Natural killer cell (primary cell): ENCODE data around the gene AHRR. TPM values are rescaled to one million over a fixed set of nuclear protein-coding genes. Genes with fewer than 3 reads are reported as not detected.

Experiments
- ATAC-seq, 3 donors: fragments of 150-1000 bp in 2 of 3; fragments of 200-7000 bp in 1 of 3; cut with Tn5 transposase; 1 replicate in 1 of 3; 2 replicates in 2 of 3; pipeline ENCODE4 v1.10.0; 2021; ENCODE audit warnings: mild to moderate bottlenecking in 2 of 3, moderate library complexity in 2 of 3
- DNase-seq, 2 donors: peaks; one replicate each; pipeline versions ENCODE4 v3.0.0 to v3.0.0-alpha.2; 2013 to 2021; ENCODE audit warnings: mixed read lengths in 1 of 2
- H3K27ac ChIP-seq: one replicate; pipeline ENCODE4 v1.5.1; 2013; ENCODE audit warnings: mild to moderate bottlenecking, low read length
- H3K27me3 ChIP-seq: one replicate; pipeline ENCODE4 v1.6.1; 2013; ENCODE audit warnings: low read length; ENCODE audit not compliant: control insufficient read depth, insufficient read depth
- H3K36me3 ChIP-seq: one replicate; pipeline ENCODE4 v1.6.1; 2013; ENCODE audit warnings: low read length; ENCODE audit not compliant: control insufficient read depth, insufficient read depth
- H3K4me1 ChIP-seq: one replicate; pipeline ENCODE4 v1.6.1; 2013; ENCODE audit warnings: low read length; ENCODE audit not compliant: control insufficient read depth, insufficient read depth
- H3K4me3 ChIP-seq: one replicate; pipeline ENCODE4 v1.5.1; 2013; ENCODE audit warnings: low read length
- H3K9me3 ChIP-seq: one replicate; pipeline ENCODE4 v1.6.1; 2013; ENCODE audit warnings: low read length; ENCODE audit not compliant: control insufficient read depth, insufficient read depth
- H3K27ac Mint-ChIP-seq, 2 donors: one replicate each; pipeline ENCODE4 v1.8.0; 2022; ENCODE audit warnings: mild to moderate bottlenecking in 2 of 2, mixed read lengths in 2 of 2, moderate library complexity in 1 of 2
- H3K27me3 Mint-ChIP-seq, 2 donors: one replicate each; pipeline ENCODE4 v1.8.0; 2022; ENCODE audit warnings: low read depth in 2 of 2, mixed read lengths in 2 of 2
- H3K36me3 Mint-ChIP-seq: one replicate; pipeline ENCODE4 v1.8.0; 2022; ENCODE audit warnings: mixed read lengths
- H3K4me1 Mint-ChIP-seq, 2 donors: one replicate each; pipeline ENCODE4 v1.8.0; 2022; ENCODE audit warnings: mixed read lengths in 2 of 2
- H3K4me3 Mint-ChIP-seq: one replicate; pipeline ENCODE4 v1.8.0; 2022; ENCODE audit warnings: mild to moderate bottlenecking, moderate library complexity, mixed read lengths
- H3K9me3 Mint-ChIP-seq, 2 donors: one replicate each; pipeline ENCODE4 v1.8.0; 2022; ENCODE audit warnings: mixed read lengths in 2 of 2
- CTCF ChIP-seq: fragments of 200-600 bp; IDR thresholded peaks from one replicate; pipeline ENCODE4 v1.8.0; 2022; ENCODE audit warnings: antibody characterized with exemption
- WGBS: methylation state at CpG from one replicate; pipeline ENCODE4 v1.1.7; 2013; ENCODE audit warnings: missing lambda C conversion rate; ENCODE audit not compliant: insufficient coverage; 5-methylcytosine and 5-hydroxymethylcytosine counted together
- intact Hi-C: fragments of 100-400 bp; cut with micrococcal nuclease; formaldehyde crosslinking; loops from one replicate; pipeline ENCODE4 v1.14.2; 2022
- total RNA-seq, 4 donors: library from RNA; stranded (reverse); fragments of 120-200 nt in 1 of 4; gene quantifications; one replicate each; pipeline versions ENCODE4 v1.2.3 to v1.2.4, GENCODE V29; 2013 to 2022

Gene AHRR
- total RNA-seq, 3 donors from 2014 or later (not counting 1 experiment from before 2014, with no cell fraction given): 0.88 to 1.4 (median 1.2) TPM

- H3K36me3 Mint-ChIP-seq: no peaks in the 10 kb centered on the region
- H3K9me3 Mint-ChIP-seq: no peaks in the 10 kb centered on the region
- no peaks in the 10 kb centered on the region for H3K9me3 ChIP-seq
- DNase-seq (no peak), ATAC-seq (peak in 1 of 3 donors; percentile 27)
- H3K27me3 Mint-ChIP-seq: peaks cover 2 to 26% of the 10 kb centered on the region in 2 donors
- H3K36me3 ChIP-seq: no peaks in the 10 kb centered on the region
- H3K27ac Mint-ChIP-seq: no peak overlapping the region
- no peak for TF ChIP-seq CTCF
- peaks cover 0 to 7% of the 10 kb centered on the region in 2 donors for H3K4me1 Mint-ChIP-seq
- no peak overlapping the region for H3K4me3 ChIP-seq
- no peak overlapping the region for H3K4me3 Mint-ChIP-seq
- H3K4me1 ChIP-seq: no peaks in the 10 kb centered on the region
- 92% methylated on average over 10 of the region's 10 CpGs for WGBS
- H3K27ac ChIP-seq: no peak overlapping the region
- H3K27me3 ChIP-seq: no peaks in the 10 kb centered on the region
- intact Hi-C loops: no loop called here
Observed at GRCh38 chr5:347712-348284, 26.3 kb downstream of the AHRR start.

- no peak for DNase-seq
- Histone ChIP-seq H3K27ac (no peak overlapping the region), H3K27me3 (no peaks in the 10 kb centered on the region), H3K9me3 (no peaks in the 10 kb centered on the region), H3K36me3 (no peaks in the 10 kb centered on the region), H3K4me3 (no peak overlapping the region), H3K4me1 (no peaks in the 10 kb centered on the region)
- intact Hi-C loops: no loop called here
- Mint-ChIP-seq H3K36me3 (no peaks in the 10 kb centered on the region), H3K27me3 (peaks cover 0 to 24% of the 10 kb centered on the region in 2 donors), H3K4me1 (peaks cover 0 to 3% of the 10 kb centered on the region in 2 donors), H3K9me3 (no peaks in the 10 kb centered on the region), H3K27ac (no peak overlapping the region), H3K4me3 (no peak overlapping the region)
- WGBS: 74% methylated on average over 5 of the region's 5 CpGs
- no peak for TF ChIP-seq CTCF
- ATAC-seq: no peak
Observed at GRCh38 chr5:348726-349125, 27.2 kb downstream of the AHRR start.

GRCh38 chr5:350355-350754 lies 28.8 kb downstream of the AHRR start:
- Mint-ChIP-seq H3K36me3 (no peaks in the 10 kb centered on the region), H3K27ac (no peak overlapping the region)

More at GRCh38 chr5:350355-350754, 28.8 kb downstream of the AHRR start:
- 88% methylated on average over 8 of the region's 9 CpGs for WGBS
- Histone ChIP-seq H3K4me3 (no peak overlapping the region), H3K27me3 (no peaks in the 10 kb centered on the region), H3K4me1 (no peaks in the 10 kb centered on the region), H3K27ac (no peak overlapping the region), H3K9me3 (no peaks in the 10 kb centered on the region), H3K36me3 (no peaks in the 10 kb centered on the region)
- intact Hi-C loops: no loop called here
- Mint-ChIP-seq H3K4me1 (no peaks in the 10 kb centered on the region), H3K27me3 (peaks cover 0 to 24% of the 10 kb centered on the region in 2 donors), H3K4me3 (no peak overlapping the region), H3K9me3 (no peaks in the 10 kb centered on the region)
- no peak for ATAC-seq
- no peak for TF ChIP-seq CTCF
- DNase-seq: no peak
